Measurements from ENCODE around the gene THSD7B.

The THSD7B gene

GRCh38 chr2:137206069-137206468 lies 440.7 kb downstream of the THSD7B start:
- DNase-seq = no peak

- DNase-seq = no peak
These were observed 441.7 kb downstream of the THSD7B start for GRCh38 chr2:137207030-137207429.

- no peak for DNase-seq
These were observed 443.1 kb downstream of the THSD7B start for GRCh38 chr2:137208431-137208891.

- DNase-seq = no peak
These were observed 444.7 kb downstream of the THSD7B start for GRCh38 chr2:137210039-137210438.

DNA sequence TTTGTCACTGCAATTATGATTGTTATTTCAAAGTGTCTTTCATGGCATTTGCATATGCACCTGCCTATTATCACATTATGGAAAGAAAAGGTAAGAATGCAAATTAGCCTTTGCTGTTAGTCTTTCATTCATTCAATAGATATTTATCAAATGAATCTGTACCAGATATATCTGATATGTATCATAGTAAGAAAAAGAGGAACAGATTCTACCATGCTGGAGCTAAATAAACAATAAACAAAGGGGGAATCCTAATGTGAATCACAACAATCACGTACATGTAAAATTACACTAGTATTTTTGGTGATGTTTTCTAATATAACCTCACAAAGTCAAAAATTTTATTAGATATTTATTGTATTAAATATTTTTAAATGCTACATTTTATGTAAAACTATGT lies 446.4 kb downstream of the THSD7B start:
- DNase-seq = no peak

GRCh38 chr2:137220438-137220993 lies 455.2 kb downstream of the THSD7B start:
- DNase-seq = no peak

GRCh38 chr2:137221797-137222492 lies 456.6 kb downstream of the THSD7B start:
- DNase-seq = no peak

- DNase-seq = no peak
These were observed 458.4 kb downstream of the THSD7B start for GRCh38 chr2:137223722-137224121.

DNA sequence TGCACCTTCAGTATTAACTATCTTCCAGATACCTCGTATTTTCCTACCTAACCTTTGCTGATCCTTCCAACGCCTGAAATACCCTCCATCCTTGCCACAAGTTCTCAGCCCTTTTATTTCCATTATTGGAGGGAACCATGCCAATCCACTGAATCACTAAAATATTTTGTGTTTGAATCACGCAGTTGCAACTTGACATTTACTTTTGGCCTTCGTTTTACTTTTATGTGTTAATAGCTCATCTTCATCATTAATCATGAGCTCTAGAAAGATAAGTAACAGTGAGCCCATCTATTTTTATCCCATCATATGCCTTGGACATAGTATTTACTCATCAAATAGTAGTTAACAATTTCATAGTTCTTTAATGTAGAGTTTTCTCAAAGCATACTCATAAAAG lies 463.2 kb downstream of the THSD7B start:
- DNase-seq = no peak

DNA sequence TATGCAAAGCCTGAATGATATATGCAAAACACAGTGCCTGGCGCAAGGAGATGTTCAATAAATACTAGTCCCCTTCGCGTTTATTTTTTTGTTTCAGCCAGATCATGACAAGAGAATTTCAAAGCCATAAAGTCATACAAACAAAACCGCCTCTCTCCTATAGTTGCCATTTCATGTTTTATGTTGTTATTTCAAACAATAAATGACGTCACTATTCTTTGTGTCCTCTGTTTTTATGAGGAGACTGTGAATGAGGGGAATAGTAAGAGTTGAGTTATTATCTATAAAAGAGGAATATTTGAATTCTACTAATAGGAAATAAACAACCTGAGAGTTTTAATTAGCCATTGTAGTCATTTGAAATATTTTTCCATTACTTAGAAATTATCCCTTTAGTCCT lies 464.5 kb downstream of the THSD7B start:
- DNase-seq = no peak

GRCh38 chr2:137231628-137232027 lies 466.3 kb downstream of the THSD7B start:
- DNase-seq = no peak

GRCh38 chr2:137232076-137232475 lies 466.7 kb downstream of the THSD7B start:
- DNase-seq = no peak

DNA sequence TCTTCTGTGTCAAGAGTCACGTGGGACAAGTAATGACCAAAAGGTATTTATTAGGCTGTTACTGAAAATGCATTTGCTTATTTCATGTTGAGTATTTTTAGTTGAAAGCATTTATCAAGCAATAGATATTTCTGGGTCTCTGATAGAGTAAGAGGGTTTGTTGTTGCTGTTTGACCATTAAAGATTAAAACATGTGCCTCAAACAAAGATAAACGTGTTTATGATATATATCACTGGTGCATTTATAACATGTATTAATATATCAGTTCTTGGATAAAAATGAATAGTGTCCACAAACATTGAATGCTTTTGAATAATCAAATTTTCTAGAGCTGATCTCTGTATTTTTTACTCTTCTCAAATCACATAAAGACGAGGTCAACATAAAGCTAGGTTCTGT lies 467.7 kb downstream of the THSD7B start:
- DNase-seq = no peak

DNA sequence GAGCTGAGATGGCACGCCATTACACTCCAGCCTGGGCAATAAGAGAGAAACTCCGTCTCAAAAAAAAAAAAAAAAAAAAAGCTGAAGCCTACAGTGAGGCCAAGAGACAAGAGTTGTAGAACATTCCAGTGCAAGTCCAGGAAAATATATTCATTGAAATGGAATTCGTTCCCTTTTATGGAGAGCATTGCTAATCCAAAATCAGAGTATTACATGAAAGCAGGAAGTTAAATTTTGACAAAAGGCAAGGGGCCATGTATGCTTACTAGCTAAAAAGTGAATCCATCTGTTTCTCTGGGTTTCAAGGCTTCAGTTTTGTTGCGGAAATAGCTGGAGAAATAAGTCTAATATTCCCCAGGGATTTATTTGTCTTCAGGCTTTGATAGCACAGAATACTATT lies 471.7 kb downstream of the THSD7B start:
- no peak for DNase-seq

DNA sequence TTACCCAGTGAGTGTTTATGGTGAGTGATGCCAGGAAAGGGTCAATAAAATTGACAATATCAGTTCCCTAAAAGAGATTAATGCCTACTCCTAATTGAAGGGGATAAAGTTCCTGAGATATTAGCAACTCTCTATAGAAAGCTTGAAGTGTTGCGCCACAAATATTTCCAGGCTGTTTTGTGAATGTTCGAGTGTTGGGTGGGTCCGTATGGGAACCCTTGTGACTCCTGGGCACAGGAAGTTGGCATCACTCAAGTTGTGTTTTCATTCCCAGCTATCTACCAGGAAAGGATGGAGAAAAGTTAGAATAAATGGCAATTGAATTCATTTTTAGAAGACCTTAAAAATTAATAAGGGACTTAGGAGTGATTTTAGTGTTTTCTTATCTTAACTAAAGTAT lies 472.7 kb downstream of the THSD7B start:
- no peak for DNase-seq

GRCh38 chr2:137249463-137250130 lies 484.3 kb downstream of the THSD7B start:
- DNase-seq = no peak

DNA sequence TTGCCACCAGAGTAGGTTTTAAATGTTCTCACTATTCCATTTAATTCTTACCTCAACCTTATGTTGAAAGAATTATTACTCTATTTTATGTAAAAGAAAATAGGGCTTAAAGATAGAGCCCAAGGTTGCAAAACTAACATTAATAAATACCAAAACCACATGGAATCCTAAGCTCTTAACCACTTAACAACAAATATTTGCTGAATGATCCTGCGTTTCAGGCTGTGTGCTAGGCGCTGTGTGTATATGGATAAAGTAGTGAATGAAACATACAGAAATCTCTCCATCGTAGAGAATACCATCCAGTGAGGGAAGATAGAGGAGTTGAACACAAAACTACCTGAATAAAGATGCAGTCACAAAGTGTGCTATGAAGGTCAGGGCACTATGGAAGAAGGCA lies 485.1 kb downstream of the THSD7B start:
- no peak for DNase-seq

GRCh38 chr2:137251045-137251444 lies 485.7 kb downstream of the THSD7B start:
- no peak for DNase-seq

GRCh38 chr2:137252934-137253333 lies 487.6 kb downstream of the THSD7B start:
- DNase-seq = no peak

DNA sequence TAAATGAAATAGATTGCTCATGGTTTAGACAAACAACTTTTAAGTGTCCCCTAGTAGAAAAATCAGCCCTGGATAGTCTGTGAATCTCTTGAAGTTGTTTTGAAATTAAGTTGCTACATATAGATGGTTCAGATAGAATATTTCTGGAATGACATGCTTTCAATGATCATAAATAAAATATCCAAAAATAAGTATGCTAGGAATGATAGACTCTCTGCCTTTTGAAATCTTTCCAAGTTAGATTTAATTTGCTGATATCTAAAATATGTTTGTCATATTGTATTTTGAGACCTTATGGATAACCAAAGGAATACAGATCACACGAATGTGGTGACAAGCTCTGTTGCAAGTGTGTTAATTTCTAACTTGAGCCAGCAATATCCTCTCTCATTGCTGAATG lies 488.7 kb downstream of the THSD7B start:
- DNase-seq = no peak

DNA sequence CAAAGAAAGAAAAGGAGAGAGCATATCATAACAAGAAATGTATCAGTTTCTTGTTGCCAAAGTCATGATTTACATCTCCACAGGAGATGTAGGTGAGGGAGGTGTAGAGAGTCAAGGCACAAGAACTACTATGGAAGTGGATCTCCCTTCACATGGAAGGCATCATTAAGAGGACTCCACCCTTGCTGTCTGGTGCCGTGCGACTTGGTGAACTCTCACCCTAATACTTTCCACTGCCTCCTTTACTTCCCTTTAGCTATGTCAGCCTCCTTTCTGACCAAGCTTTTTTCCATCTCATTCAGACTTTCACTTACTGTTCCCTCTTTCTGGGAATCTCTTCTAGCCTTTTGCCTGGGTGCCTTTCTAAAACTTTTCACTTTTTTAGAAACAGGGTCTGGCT lies 490.0 kb downstream of the THSD7B start:
- no peak for DNase-seq

- no peak for DNase-seq
These were observed 490.6 kb downstream of the THSD7B start for GRCh38 chr2:137255990-137256389.

- DNase-seq = no peak
These were observed 496.7 kb downstream of the THSD7B start for GRCh38 chr2:137261881-137262585.

GRCh38 chr2:137262594-137262993 lies 497.2 kb downstream of the THSD7B start:
- DNase-seq = no peak

Measured in NCI-H1105 (cell line).